ENCODE results near the gene GLYAT.
"Not testable (repeated sequence)": the region's sequence is repeated elsewhere in the genome, so short reads cannot be mapped to it uniquely, and the experiment has no call there.

The GLYAT gene

GRCh38 chr11:58685973-58686722, 45.6 kb downstream of the GLYAT start:
- H3K36me3 ChIP-seq = no peaks in the 10 kb centered on the region
- H3K27ac ChIP-seq = no peak overlapping the region
- intact Hi-C loops (cut with DNase I; ENCODE audit: low total_unique reads) = no loop called here
- DNase-seq = no peak
- H3K9me3 ChIP-seq = no peaks in the 10 kb centered on the region
- H3K4me1 ChIP-seq = no peaks in the 10 kb centered on the region
- no peak overlapping the region for H3K4me3 ChIP-seq
- TF ChIP-seq CTCF (IDR thresholded peaks at IDR 0.05) = no peak
- no peaks in the 10 kb centered on the region for H3K27me3 ChIP-seq

GRCh38 chr11:58682660-58683059, 49.1 kb downstream of the GLYAT start:
- H3K4me3 ChIP-seq; intact Hi-C loops (cut with DNase I; ENCODE audit: low total_unique reads); H3K9me3 ChIP-seq; H3K36me3 ChIP-seq; H3K27ac ChIP-seq; H3K27me3 ChIP-seq; DNase-seq; H3K4me1 ChIP-seq: not testable (repeated sequence)

GRCh38 chr11:58677536-58677935, 54.2 kb downstream of the GLYAT start:
- H3K9me3 ChIP-seq, H3K27ac ChIP-seq, H3K4me1 ChIP-seq, H3K36me3 ChIP-seq, DNase-seq, H3K4me3 ChIP-seq: not testable (repeated sequence)
- H3K27me3 ChIP-seq = peaks cover 0 to 19% of the 10 kb centered on the region in 2 donors
- intact Hi-C loops (cut with DNase I; ENCODE audit: low total_unique reads) = loop anchor here (10.0 kb wide), 1 partner anchor 103 kb away; the partner anchor contains the start of genes LPXN and ZFP91

- H3K9me3 ChIP-seq = no peaks in the 10 kb centered on the region
- no peaks in the 10 kb centered on the region for H3K4me1 ChIP-seq
- intact Hi-C loops (cut with DNase I; ENCODE audit: low total_unique reads) = loop anchor here (10.0 kb wide), 1 partner anchor 102 kb away; the partner anchor contains the start of genes LPXN and ZFP91
- no peak for DNase-seq
- TF ChIP-seq CTCF (IDR thresholded peaks at IDR 0.05) = no peak
- peaks cover 0 to 19% of the 10 kb centered on the region in 2 donors for H3K27me3 ChIP-seq
- H3K4me3 ChIP-seq = no peak overlapping the region
- no peaks in the 10 kb centered on the region for H3K36me3 ChIP-seq
- H3K27ac ChIP-seq = no peak overlapping the region
These were observed 55.1 kb downstream of the GLYAT start for GRCh38 chr11:58676563-58677135.

- peak; percentile 74 to 93 for TF ChIP-seq CTCF (IDR thresholded peaks at IDR 0.05)
- H3K9me3 ChIP-seq = no peaks in the 10 kb centered on the region
- intact Hi-C loops (cut with DNase I; ENCODE audit: low total_unique reads) = loop anchor here (10.0 kb wide), 1 partner anchor 101 kb away; the partner anchor contains the start of genes LPXN and ZFP91
- H3K27me3 ChIP-seq = peaks cover 0 to 19% of the 10 kb centered on the region in 2 donors
- H3K4me1 ChIP-seq = no peaks in the 10 kb centered on the region
- no peak overlapping the region for H3K4me3 ChIP-seq
- no peaks in the 10 kb centered on the region for H3K36me3 ChIP-seq
- DNase-seq = peak; percentile 69 to 77
- H3K27ac ChIP-seq = no peak overlapping the region
These were observed 56.2 kb downstream of the GLYAT start for GRCh38 chr11:58675334-58676155.

GRCh38 chr11:58674609-58675008, 57.1 kb downstream of the GLYAT start:
- TF ChIP-seq CTCF (IDR thresholded peaks at IDR 0.05) = no peak
- no peaks in the 10 kb centered on the region for H3K9me3 ChIP-seq
- H3K4me1 ChIP-seq = no peaks in the 10 kb centered on the region
- peaks cover 0 to 11% of the 10 kb centered on the region in 2 donors for H3K27me3 ChIP-seq
- no peak overlapping the region for H3K27ac ChIP-seq
- intact Hi-C loops (cut with DNase I; ENCODE audit: low total_unique reads) = loop anchor here (10.0 kb wide), 1 partner anchor 100 kb away; the partner anchor contains the start of genes LPXN and ZFP91
- H3K36me3 ChIP-seq = no peaks in the 10 kb centered on the region
- H3K4me3 ChIP-seq = no peak overlapping the region
- DNase-seq = no peak
